CD4-positive, alpha-beta T cell treated with Interleukin-4 for 4 hours (primary cell): ENCODE measurements around the gene ASTL.
"Not testable (repeated sequence)": the region's sequence is repeated elsewhere in the genome, so short reads cannot be mapped to it uniquely, and the experiment has no call there.

Source experiments
- DNase-seq: peaks from one replicate; pipeline ENCODE4 v3.0.0-alpha.2; 2020

ASTL gene

DNA sequence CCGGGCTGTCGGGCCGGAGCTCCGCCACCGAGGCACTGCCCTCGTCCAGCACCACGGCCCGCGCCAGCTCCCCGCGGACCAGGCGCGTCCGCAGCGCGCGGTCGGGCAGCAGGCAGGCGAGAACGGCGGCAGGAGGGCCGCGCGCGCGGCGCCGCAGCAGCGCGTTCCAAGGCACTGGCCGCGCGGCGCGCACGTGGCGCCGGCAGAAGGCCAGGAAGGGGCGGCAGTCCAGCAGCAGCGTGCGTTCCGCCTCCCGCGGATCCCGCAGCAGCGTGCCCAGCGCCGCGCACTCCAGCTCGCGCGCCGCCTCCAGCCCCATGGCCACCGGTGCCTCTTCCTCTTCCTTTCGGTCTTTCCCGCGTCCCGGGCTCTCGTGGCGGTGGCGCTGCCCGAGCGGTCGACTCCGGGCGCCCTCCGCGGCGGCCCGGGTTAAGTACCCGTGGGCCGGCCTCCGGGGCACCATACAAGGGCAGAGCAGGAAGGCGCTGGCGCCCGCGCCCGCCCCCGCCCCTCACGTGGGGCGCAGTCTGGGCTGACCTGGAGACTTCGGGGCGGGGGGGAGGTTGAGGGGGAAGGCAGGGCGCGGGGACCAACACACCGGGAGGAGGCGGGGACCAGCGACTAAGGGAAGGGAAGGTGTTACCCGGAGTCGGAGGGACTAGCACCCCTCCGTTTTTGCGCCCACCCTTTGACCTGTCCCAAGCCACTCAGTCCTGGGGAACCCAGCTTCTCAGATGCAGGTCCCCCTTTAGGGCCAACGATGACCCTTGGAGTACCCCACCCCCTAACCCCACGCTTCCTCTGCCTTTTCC lies 6.9 kb upstream of the ASTL start, which contains the start of gene DUSP2:
TSS of gene DUSP2 (minus strand) at position 405 of the 812 bp plus-strand sequence. CDS start at position 319, 86 bp downstream.
- peak; percentile 88 for DNase-seq

DNA sequence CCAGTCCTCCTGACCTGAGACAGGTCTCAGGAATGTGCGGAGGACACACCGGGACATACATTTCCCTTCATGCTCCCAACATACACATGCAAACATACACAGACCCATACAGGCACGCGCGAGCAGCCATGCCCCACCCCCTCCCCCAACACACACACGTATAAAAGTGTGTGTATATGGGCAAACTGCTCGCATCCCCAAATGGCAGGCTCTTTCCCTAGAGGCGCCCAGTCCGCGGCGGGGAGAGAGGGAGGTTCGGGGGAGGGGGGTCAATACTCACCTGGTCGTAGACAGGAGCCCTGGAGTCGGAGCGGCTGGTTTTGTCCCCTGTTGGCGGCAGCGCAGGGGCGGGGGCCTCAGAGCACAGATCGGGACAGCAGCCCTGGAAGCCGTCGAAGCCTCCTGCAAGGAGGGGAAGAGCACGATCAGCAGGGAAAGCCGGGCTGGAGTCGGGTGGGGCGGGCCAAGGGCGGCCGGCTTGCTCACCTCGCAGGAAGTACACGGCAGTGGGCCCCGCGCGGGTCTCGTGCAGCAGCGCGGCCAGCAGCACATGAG lies 6.3 kb upstream of the ASTL start:
- no peak for DNase-seq

DNA sequence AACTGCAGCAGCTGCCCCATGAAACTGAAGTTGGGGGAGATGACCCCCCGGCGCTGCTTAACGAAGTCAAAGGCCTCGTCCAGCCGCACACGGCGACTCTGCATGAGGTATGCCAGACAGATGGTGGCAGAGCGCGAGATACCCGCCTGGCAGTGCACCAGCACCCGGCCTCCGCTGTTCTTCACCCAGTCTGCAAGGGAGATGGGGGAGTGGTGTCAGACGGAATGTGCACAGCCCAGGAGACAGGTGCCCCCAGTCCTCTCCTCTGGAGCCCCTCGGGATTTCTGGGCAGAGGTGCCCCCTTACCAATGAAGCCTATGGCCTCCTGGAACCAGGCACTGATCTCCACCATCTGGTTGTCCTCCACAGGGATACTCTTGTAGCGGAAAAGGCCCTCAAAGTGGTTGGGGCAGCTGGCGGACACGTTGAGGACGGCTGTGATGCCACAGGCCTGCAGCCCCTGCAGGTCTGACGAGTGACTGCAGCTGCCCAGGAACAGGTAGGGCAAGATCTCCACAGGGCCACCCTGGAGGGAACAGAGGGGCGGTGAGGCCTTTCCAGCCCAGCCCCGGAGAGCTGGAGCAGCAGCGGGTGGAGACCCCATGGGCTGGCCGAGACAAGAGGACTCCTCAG lies 5.7 kb upstream of the ASTL start:
- no peak for DNase-seq

DNA sequence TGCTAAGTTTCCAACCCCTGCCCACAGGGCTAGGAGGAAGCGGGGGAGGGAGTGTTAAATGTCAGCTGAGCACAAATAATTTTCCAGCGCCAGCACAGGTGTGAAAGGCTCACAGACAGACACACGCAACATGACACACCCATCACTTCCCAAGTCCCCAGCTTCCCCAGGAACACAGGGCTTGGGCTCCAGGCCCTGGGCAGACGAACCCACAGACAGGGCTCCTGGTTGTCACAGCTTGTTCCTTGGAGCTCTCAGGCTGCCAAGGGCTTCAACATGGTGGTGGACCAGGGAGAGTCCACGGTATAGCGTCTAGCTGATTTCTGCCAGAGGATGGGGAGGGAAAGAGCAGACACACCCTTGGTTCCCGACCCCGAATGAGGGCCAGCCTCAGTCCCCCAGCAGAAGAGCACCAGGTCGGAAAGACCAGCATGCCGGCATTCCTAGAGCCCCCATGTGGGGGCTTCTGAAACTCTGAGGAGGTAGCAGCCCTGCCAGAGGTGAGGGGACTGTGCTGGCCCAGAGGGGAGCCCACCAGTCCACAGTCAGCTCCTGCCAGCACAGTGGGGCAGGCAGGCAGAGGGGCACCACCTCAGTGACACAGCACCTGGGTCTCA lies 5.0 kb upstream of the ASTL start:
- DNase-seq: no peak

DNA sequence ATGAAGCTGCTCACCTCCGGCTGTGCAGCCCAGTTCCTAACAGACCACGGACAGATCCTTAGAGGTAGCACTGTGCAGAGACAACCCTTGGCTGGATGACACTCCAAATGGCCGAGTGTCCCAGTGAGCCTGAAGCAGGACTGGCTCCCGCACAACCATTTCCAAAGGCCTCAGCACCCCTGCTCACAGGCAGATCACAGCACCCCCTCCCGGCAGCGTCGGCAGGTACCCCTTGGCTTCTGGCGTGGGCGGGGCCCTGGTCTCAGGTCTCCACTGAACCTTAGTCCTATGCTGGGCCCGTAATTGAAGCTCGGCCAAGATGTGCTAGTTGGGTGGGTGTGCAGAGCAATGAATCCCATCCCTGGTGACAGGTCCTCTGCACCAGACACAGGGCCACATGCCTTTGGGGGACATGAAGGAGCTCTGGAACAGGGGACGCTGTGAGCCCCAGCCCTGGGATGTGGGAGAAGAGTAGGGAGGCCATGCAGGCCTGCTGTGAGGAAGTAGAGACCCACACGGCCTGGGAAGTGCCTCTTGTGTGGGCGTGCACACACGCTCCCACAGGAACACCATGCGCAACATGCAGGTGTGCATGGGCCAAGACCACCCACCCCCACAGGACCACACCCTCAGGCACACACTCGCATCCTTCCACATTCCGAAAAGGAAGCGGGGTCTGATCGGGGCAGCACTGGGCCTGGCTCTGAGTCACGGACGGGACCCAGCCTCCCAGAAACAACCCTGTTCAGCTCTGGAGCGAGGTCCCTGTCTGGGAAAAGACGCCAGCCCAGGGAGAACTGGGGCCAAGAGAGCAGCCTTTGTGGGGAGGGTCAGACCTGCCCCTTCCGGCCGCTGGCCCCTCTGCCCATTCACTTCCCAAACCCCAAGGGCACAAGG lies 4.2 kb upstream of the ASTL start:
- no peak for DNase-seq

DNA sequence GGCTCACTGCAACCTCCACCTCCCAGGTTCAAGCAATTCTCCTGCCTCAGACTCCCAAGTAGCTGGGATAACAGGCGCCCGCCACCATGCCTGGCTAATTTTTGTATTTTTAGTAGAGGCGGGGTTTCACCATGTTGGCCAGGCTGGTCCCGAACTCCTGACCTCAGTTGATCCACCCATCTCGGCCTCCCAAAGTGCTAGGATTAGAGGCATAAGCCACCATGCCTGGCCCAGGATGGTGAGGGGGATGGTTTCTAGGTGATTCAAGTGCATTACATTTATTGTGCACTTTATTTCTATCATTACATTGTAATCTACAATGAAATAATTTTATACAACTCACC lies 3.3 kb upstream of the ASTL start:
- DNase-seq: not testable (repeated sequence)

DNA sequence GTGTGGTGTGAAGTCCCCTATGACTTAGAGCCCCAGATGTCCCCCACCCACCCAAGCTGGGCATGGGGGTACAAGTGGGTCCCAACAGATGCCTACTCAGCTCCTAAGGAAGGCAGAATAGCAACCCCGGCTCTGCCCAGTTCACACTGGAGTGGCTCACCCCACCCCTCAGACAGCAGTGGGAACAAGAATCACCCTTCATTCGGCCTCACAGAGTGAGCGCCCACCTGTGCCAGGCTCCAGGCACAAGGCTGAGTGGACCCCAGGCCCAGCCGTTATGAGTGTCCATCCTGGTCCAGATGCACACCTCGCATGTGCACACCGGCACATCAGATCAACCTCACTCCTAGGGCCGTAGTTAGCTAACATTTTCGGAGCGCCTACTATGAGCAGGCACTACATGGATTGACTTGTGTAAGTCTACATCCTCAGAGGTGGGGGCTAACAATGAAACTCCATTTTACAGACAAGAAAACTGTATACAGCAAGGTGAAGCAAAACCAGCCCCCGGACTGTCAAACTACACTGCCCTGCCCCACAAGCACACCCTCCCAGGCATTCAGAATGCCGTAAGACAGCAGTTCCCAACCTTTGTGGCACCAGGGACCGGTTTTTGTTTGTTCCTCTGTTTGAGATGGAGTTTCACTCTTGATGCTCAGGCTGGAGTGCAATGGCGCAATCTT lies 2.8 kb upstream of the ASTL start:
- DNase-seq: no peak

DNA sequence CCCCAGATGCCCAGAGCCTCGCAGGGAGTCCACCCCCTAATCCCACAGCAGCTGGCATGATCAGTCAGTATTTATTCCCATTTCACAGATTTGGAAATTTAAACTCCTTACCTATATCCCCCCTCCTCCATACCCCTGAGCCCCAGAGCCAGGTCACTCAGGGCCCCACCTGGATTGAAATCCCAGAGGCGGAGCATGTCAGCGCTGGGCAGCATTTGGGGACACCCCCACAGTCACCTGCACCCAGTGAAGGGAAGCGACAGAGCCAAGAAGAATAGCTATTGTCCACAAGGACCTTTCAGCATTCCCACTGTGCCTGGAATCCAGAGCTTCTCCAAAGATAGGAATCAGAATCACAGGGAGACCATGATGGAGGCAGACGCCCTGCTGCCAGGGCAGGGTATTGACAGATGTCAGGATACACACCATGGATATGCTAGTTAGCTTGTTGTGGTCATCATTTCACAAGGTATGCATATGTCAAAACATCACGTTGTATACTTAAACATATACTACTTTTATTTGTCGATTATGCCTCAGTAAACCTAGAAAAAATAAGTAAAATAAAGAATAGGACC lies 968 bp upstream of the ASTL start:
- no peak for DNase-seq

GRCh38 chr2:96137321-96138178 lies 752 bp downstream of the ASTL start:
- no peak for DNase-seq

DNA sequence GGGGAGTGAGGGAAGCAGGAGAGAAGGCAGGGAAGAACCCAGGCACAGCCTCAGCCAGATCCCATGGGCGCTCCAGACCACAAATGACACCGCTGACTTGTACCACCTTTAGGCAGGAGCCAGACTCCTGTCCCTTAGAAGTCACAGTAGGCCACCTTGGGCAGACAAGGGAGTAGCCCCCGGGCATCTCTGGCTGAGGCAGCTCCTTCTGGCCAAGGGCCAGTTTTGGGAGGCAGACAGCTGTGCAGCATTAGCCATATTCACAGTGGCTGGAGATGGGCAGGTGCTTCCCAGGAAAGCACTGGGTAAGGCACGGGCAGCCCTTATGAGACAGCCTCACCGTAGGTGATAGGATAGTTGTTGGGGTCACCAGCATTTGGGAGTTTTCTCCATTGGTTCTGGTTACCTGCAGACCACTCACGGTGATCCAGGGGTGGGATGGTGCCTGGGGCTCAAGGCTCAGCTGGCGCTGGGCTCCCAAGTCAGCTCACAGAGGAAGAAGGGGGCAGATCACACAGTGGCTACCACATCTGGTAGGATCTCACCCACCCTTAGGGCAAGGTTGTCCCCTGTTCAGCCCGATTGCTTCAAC lies 2.1 kb downstream of the ASTL start:
- DNase-seq: no peak

DNA sequence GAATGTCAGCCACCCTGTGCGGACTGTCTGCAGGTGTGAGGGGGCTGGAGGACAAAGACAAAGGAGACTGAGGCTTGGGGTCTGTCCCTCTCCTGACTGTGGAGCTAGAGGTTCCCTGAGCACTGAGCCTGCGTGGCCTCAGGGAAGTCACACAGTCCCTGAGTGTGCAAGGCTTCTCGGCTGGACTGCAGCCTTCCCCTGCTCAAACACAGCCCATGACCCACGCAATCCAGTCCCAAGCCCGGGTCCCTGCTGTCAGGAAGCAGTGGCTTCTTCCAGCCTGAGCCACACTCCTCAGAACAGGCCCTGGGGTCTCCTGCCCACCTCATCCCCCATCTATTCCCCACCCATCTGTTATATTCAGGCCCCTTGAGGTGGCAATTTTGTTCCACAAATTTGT lies 2.7 kb downstream of the ASTL start:
- DNase-seq: no peak

DNA sequence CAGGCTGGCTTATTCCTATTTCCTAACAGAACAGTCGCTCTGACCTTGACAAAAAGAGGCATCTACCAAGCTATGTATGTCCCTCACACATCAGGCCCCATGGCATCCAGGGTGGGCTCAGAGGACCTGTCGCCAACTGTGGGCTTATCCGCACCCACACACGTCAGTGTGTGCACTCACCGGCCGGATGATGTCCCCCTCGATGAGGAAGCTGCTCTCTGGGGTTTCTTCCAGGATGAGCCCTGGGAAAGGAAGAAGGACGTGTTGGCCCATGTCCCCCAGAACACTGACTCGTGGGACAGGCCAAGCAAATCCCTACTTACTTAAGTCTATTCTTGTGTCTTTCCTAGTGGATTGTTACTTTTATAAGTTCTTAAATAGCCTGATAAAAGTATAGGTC lies 3.1 kb downstream of the ASTL start:
- no peak for DNase-seq

DNA sequence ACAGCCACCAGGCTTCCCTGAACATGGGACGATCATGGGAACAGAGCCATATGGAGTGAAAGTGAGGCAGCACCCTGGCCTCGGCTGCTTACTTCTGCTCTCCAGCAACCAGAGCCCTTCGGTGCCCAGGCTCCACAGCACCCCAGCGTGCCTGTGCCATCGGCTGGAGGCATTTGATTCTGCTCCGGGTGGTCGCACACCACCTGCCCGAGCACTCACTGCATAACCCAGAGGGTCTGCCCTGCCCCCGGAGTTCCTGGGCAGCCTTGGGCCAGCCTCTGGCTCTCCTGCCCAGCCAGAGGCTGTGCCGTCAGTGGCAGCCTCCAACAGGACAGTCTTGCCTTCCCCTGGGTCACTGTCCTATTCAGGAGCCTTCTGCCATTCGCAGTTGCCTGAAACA lies 3.9 kb downstream of the ASTL start:
- no peak for DNase-seq

DNA sequence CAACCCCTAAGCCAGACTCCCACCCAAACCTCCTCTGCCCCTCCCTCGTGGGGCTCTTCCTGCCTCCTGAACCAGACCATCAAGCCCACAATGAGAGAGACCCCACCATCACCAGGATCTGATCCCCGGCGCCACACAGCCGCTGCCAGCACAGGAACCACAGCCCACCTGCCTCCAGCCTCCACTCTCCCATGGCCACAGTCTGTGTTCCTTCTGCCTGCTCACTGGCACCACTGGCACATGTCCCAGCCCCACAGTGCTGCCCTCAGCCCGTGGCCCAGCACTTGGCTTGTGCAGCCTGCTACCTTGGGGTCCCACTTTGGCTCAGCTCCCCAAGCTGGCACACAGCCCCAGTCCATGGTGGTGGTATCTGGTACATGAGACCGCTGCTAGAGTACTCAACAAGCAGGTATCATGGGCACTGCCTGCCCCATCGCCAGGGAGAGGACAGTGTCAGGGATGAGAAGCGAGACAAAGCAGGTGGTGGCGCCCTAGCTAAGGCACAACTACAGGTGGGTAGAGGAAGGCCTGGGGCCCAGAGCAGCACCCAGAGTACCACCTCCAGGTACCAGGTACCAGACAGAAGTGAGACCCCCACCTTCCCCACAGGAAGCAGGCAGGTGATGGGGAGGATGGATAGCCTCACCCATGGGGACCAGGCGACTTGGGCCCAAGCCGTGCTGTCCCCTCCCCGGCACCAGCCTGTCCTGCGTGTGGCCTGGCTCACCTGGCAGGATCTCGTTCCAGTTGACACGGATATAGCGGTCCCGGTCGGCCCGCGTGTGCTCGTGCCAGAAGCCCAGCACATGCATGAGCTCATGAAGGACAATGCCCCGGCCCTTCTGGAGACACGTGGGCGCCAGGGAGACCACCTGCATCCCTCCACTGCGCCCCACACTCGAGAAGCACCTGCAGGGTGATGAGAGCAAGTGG lies 6.2 kb downstream of the ASTL start:
- DNase-seq: no peak

DNA sequence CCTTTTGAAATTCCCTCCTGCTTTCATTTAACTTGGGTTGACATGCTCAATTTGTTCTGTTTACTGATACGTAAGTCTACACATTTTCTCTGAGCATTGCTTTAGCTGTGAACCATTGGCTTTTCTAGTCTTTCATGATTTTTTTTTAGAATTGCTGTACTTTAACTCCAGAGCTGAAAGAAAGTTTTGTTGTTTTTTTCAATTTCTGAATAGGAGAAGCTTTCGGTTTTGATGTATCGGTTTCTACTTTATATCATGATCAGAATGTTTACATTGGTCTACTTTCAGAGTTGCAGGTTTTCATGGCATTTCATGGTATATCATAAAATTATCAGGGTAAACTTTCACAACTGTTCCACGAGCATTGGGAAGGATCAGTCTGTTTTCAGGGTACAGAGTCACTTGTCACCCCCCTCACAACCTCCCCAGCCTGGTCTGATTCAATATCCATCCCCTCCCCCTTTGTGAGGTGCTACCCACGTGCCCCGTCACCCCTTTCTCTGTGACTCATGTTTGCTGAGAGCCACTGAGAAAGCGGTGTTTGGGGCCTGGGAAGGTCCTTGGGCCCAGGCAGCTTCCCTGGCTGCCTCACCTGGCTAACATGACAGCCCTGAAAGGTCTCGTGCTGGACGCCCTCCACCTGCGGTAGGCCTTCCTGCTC lies 7.0 kb downstream of the ASTL start:
- DNase-seq: no peak

DNA sequence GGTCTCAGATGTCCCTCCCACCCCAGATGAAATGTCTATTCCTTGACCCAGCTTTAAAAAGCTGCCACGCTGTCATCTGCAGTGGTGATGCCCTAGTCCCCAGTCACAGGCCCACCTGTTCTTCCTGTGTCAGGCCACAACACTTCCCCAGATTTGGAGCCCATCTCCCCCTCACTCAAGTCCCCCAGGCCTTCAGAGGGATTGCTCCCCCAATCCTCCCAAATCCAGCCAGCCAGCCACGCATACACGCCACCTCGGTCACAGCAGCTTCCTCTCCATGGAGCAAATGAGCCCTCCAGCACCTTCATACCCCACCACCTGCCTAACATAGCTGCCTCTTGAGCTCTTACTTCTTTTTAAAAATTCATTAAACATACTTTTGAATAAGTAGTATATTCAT lies 7.8 kb downstream of the ASTL start:
- DNase-seq: no peak

GRCh38 chr2:96129528-96130120 lies 8.7 kb downstream of the ASTL start:
- no peak for DNase-seq

DNA sequence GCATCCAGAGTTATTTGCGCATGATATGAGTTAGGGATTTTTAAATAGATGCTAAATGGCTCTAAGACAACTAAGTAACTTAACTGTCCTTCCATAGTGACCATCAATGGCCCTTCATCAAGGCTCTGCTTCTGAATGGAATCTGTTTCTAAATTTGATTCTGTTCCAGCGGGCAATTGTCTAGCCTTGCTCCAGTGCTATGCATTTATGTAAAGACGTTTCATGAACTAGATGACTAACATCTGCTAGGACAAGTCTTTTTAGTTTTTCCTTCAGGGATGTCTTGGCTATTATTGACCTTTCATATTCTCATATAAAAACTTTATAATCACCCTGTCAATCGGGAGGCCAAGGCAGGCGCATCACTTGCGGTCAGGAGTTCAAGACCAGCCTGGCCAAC lies 9.8 kb downstream of the ASTL start:
- DNase-seq: no peak
